Measurements from ENCODE around the gene NPL. TPM values are rescaled to one million over a fixed set of nuclear protein-coding genes. Genes with fewer than 3 reads are reported as not detected.
A peak's percentile ranks its signal among the peaks of the same experiment; 100 is the strongest.

Gene NPL
- total and polyA plus RNA-seq, 9 of the 15 experiments (the other 6 are each of a cell fraction or from before 2014, with no cell fraction given): 9.9 to 22.3 (median 14.2) TPM

DNA sequence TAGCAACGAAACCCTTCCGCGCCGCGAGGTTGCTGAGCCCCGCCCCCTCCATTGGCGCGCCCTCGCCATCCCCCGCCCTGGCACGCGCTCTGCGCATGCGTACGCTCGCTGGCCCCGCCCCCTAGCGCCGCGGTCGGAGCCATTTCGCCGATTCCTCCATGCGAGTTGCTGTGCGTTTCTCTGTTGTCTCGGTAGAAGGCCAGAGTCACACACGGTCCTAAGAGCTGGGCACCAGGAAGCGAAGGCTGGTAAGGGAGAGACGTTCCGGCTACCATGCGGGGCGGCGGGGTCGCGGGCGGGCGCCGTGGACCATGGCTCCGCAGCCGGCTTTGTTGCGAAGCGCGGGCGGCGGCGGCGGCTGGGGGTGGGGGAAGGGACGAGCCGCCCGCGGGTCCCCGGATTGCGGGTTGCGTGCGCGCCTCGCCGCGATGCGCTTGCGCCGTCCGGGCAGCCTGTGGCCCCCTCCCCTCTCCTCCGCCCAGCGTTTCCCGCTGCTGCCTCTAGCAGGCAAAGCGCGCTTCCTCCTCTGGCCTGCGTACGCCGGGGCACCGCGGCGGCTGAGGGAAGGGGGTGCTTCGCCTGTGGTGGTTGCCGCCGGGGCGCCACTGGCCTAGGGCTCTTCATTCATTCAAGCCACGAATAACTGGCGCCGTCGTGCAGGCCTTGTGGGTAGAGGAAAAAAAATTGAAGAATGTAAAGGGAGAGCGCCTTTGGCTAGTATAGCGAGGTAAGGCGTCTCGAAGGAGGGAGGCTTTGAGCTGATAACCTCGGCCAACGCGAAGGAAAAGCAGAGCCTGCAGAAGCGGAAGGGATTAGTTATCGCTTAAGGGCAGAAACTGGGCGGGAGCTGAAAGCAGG, 49.9 kb downstream of the NPL start, which contains the start of gene DHX9 (continued):
- TF ChIP-seq NCOA6 (IDR thresholded peaks at IDR 0.05) (no peak), HCFC1 (IDR thresholded peaks at IDR 0.05; ENCODE audit: low read depth, low read length) (peak; percentile 51), ZNF347 (CRISPR knock-in tag; IDR thresholded peaks at IDR 0.05; ENCODE audit: low read depth) (no peak), GATA2 (CRISPR knock-in tag; IDR thresholded peaks at IDR 0.05) (peak; percentile 89), NUFIP1 (IDR thresholded peaks at IDR 0.05; ENCODE audit: partially characterized antibody) (no peak), NFE2 (IDR thresholded peaks at IDR 0.05; ENCODE audit: low read depth) (no peak; the same call in 1 of the 2 replicates), POLR3G (IDR thresholded peaks at IDR 0.05; ENCODE audit: extremely low read depth, insufficient read length, insufficient replicate concordance) (no peak), TAF15 (IDR thresholded peaks at IDR 0.05; ENCODE audit: low read depth, low read length) (no peak), MIER1 (IDR thresholded peaks at IDR 0.05; ENCODE audit: low read depth) (no peak), PHF8 (IDR thresholded peaks at IDR 0.05; ENCODE audit: borderline replicate concordance, low read length) (peak; percentile 94), BCOR (IDR thresholded peaks at IDR 0.05) (peak; percentile 95)
- TF ChIP-seq, protein P1, sequence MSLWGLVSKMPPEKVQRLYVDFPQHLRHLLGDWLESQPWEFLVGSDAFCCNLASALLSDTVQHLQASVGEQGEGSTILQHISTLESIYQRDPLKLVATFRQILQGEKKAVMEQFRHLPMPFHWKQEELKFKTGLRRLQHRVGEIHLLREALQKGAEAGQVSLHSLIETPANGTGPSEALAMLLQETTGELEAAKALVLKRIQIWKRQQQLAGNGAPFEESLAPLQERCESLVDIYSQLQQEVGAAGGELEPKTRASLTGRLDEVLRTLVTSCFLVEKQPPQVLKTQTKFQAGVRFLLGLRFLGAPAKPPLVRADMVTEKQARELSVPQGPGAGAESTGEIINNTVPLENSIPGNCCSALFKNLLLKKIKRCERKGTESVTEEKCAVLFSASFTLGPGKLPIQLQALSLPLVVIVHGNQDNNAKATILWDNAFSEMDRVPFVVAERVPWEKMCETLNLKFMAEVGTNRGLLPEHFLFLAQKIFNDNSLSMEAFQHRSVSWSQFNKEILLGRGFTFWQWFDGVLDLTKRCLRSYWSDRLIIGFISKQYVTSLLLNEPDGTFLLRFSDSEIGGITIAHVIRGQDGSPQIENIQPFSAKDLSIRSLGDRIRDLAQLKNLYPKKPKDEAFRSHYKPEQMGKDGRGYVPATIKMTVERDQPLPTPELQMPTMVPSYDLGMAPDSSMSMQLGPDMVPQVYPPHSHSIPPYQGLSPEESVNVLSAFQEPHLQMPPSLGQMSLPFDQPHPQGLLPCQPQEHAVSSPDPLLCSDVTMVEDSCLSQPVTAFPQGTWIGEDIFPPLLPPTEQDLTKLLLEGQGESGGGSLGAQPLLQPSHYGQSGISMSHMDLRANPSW (CRISPR knock-in tag; IDR thresholded peaks at IDR 0.05): peak; percentile 98
- TF ChIP-seq, protein P2, sequence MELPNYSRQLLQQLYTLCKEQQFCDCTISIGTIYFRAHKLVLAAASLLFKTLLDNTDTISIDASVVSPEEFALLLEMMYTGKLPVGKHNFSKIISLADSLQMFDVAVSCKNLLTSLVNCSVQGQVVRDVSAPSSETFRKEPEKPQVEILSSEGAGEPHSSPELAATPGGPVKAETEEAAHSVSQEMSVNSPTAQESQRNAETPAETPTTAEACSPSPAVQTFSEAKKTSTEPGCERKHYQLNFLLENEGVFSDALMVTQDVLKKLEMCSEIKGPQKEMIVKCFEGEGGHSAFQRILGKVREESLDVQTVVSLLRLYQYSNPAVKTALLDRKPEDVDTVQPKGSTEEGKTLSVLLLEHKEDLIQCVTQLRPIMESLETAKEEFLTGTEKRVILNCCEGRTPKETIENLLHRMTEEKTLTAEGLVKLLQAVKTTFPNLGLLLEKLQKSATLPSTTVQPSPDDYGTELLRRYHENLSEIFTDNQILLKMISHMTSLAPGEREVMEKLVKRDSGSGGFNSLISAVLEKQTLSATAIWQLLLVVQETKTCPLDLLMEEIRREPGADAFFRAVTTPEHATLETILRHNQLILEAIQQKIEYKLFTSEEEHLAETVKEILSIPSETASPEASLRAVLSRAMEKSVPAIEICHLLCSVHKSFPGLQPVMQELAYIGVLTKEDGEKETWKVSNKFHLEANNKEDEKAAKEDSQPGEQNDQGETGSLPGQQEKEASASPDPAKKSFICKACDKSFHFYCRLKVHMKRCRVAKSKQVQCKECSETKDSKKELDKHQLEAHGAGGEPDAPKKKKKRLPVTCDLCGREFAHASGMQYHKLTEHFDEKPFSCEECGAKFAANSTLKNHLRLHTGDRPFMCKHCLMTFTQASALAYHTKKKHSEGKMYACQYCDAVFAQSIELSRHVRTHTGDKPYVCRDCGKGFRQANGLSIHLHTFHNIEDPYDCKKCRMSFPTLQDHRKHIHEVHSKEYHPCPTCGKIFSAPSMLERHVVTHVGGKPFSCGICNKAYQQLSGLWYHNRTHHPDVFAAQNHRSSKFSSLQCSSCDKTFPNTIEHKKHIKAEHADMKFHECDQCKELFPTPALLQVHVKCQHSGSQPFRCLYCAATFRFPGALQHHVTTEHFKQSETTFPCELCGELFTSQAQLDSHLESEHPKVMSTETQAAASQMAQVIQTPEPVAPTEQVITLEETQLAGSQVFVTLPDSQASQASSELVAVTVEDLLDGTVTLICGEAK (IDR thresholded peaks at IDR 0.05): no peak
- TF ChIP-seq, protein P2 (CRISPR knock-in tag; IDR thresholded peaks at IDR 0.05): no peak
- TF ChIP-seq, protein P3, sequence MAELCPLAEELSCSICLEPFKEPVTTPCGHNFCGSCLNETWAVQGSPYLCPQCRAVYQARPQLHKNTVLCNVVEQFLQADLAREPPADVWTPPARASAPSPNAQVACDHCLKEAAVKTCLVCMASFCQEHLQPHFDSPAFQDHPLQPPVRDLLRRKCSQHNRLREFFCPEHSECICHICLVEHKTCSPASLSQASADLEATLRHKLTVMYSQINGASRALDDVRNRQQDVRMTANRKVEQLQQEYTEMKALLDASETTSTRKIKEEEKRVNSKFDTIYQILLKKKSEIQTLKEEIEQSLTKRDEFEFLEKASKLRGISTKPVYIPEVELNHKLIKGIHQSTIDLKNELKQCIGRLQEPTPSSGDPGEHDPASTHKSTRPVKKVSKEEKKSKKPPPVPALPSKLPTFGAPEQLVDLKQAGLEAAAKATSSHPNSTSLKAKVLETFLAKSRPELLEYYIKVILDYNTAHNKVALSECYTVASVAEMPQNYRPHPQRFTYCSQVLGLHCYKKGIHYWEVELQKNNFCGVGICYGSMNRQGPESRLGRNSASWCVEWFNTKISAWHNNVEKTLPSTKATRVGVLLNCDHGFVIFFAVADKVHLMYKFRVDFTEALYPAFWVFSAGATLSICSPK (IDR thresholded peaks at IDR 0.05; ENCODE audit: borderline replicate concordance): no peak

Data from K562 (cell line).